22Rv1 (cell line): ENCODE results near the gene PCDH9.

Experiments used
- H3K27ac ChIP-seq: fragments of 450-650 bp; 2 replicates; pipeline ENCODE4 v1.5.1; 2017
- ZFX ChIP-seq: fragments of 450-650 bp; IDR thresholded peaks from 2 replicates; pipeline ENCODE4 v1.6.1; 2017; ENCODE audit warnings: antibody characterized with exemption, borderline replicate concordance
- TF ChIP-seq, protein P1 (sequence below): fragments of 450-650 bp; IDR thresholded peaks from 2 replicates; pipeline ENCODE4 v1.5.1; 2017; ENCODE audit warnings: mild to moderate bottlenecking

Gene PCDH9

DNA sequence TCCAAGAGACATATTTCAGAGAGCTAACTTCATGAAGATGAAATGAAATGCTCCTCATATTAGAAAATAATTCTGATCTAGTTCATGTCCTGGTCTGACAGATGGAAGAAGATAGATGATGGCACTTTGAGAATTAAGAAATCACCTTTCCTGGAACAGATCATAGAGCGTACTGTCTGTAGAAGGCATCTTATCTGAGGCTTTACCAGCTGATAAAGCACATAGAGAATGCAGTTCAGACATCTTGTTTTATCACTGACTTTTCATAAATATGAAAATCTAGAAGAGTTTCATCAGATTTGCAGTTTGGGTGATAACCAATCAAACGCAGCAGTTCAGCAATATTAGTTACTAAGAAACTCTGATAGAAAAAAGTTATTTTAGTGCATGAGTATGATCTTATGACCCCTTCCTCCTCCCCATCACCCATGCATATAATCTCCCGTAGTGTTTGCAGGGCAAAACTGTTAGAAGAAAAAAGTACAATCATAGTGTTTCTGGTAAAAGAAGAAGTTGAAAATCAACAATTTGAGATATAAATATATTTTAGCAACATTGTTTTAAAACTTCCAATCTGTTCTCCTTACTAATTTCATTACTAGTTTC, 585.2 kb downstream of the PCDH9 start:
- H3K27ac ChIP-seq = no peak overlapping the region
- TF ChIP-seq ZFX = no peak
- TF ChIP-seq, protein P1, sequence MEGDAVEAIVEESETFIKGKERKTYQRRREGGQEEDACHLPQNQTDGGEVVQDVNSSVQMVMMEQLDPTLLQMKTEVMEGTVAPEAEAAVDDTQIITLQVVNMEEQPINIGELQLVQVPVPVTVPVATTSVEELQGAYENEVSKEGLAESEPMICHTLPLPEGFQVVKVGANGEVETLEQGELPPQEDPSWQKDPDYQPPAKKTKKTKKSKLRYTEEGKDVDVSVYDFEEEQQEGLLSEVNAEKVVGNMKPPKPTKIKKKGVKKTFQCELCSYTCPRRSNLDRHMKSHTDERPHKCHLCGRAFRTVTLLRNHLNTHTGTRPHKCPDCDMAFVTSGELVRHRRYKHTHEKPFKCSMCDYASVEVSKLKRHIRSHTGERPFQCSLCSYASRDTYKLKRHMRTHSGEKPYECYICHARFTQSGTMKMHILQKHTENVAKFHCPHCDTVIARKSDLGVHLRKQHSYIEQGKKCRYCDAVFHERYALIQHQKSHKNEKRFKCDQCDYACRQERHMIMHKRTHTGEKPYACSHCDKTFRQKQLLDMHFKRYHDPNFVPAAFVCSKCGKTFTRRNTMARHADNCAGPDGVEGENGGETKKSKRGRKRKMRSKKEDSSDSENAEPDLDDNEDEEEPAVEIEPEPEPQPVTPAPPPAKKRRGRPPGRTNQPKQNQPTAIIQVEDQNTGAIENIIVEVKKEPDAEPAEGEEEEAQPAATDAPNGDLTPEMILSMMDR = no peak

DNA sequence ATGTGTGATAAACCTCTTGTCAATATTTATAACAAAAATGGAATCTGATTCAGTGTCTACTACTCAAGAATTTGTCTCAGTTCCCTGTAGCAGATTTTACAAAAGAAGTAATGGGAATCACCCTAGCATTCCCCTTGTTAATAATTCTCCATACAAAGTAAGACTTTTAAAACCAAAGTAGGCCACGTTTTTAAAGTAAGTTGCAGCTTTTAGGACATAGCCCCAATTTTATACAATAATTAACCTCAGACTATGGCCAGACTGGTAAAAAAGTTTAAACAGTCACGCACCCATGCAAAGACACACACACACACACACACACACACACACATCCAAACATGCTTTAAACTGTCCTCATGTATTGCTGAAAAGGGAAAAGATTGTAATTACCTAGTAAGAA, 589.9 kb downstream of the PCDH9 start:
- H3K27ac ChIP-seq = no peak overlapping the region
- TF ChIP-seq, protein P1 = no peak
- TF ChIP-seq ZFX = no peak

DNA sequence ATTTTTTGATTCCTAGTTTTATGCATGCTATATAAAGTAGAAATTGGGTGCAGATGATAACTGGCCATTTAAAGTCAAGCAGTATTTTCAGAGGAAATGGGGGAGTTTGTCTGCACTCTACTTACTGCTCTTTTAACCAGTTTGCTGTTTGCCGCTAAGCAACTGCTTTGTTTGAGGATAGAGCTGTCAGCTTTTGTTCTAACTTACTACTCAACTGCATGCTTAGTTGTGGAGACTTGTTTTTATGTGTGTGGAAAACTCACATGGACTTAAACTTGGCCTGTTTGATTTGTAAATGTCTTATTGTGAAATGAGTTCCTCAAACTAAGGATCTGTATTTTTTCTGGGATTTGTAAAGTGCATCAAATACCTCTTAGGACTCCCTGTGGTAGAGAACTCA, 591.1 kb downstream of the PCDH9 start:
- H3K27ac ChIP-seq = no peak overlapping the region
- TF ChIP-seq, protein P1 = no peak
- TF ChIP-seq ZFX = no peak

DNA sequence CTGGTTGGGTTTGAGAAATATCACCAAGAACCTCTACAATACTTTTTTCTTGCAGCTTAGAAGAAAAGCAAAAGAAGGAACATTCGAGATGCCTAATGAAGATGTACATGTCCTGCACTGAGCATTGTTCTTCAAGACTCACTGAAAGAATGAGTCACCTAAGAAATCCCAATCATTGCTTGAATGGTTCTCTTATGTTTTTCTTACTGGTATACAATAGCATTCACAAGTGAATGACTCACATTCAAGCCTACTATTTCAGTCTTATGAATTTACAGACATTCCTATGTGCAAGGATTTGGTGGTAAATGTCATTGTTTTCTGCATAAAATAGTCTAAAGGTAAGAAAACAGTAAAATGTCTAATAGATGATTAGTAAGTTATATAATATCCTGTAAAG, 594.6 kb downstream of the PCDH9 start:
- no peak for TF ChIP-seq ZFX
- TF ChIP-seq, protein P1 = no peak
- H3K27ac ChIP-seq = no peak overlapping the region

DNA sequence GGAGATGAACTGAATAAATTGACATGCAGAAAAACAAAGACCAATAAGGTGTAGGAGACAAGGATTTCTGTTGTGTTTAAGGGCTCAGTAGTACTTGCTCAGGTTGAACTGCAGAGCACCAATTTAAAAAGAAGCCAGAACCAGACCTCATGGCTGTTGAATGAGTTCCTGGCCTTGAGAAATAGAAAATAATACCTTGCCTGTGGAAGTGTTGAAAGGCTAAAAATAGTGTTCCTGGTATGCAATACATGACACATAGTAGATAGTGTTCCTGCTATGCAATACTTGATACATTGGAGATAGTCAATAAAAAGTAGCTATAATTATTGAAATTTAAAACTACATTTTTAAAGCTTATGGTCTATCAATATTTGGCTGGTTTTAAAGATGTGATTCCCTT, 595.8 kb downstream of the PCDH9 start:
- no peak overlapping the region for H3K27ac ChIP-seq
- no peak for TF ChIP-seq ZFX
- TF ChIP-seq, protein P1 = no peak

DNA sequence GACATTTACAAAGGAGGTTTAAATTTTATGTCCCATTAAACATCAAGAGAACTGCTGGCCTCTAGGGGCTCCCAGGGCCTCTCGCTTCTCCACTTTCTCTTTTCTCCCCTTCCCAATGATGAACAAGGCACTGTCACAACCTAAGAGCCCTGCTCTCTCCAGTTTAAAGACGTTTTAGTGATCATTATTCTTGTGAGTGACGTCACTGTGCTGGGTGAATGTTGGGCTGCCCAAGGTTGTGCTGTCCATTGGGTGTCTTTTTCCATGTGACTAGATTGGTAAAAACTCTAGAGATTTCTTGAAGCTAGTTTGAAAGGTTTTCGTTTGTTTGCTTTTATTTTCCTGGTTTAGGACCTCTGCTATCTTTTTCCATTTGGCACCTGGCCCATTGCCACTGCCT, 602.6 kb downstream of the PCDH9 start:
- TF ChIP-seq ZFX = no peak
- TF ChIP-seq, protein P1 = no peak
- no peak overlapping the region for H3K27ac ChIP-seq

DNA sequence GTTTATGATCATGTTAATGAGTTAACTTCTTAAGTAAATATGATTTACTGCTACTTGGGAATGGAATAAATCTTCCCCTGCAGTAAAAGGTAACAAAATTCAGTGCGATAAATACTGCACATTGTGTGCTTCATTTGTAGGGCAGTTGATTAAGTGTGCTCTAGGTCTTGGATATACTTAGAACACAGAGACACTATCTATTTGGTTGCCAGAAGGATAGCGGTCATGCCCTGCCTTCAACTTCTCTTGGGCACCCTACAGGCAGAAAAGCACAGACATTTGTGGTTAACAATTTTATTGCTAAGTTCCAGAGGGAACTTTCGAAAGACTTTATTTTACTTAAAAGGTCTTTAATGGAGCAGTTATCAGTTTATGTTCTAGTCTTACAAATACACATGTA, 605.8 kb downstream of the PCDH9 start:
- no peak for TF ChIP-seq ZFX
- TF ChIP-seq, protein P1 = no peak
- no peak overlapping the region for H3K27ac ChIP-seq
